ENCODE measurements around the gene SORL1-AS1.

GRCh38 chr11:121497176-121497998 lies 44.6 kb upstream of the SORL1-AS1 start:
- TF ChIP-seq POLR2A (IDR thresholded peaks at IDR 0.05) (no peak), CTCF (IDR thresholded peaks at IDR 0.05 in 4 of 5, conservative IDR thresholded peaks at IDR 0.05 in 1 of 5) (no peak)

Measured in gastrocnemius medialis (tissue), 4 donors.